HG02798 (cell line): ENCODE results near the gene MNT.

Source experiments
- ATAC-seq: cut with Tn5 transposase; IDR thresholded peaks from one replicate; pipeline ENCODE4 v1.9.1; 2021; ENCODE audit warnings: mild to moderate bottlenecking; ENCODE audit not compliant: unreplicated experiment, poor library complexity

Gene MNT

DNA sequence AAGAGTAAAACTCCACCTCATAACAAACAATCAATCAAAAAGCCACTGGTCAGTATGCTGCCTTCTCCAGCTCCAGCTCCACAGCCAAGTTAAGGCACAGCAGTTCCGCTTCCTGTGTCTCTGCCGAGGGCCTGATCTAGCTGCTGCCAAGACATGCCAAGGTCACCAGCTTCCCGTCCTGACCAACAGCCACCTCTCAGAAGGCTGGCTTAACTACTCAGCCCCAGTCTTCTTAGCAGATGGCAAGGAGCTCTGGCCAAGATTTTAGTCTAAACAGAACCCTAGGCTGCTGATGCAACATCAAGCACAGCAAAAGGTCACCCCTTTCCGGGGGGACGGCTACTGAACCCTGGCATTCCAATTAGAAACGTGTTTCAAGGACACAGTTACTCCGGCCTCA is 17.7 kb upstream of the MNT start:
- no peak for ATAC-seq

DNA sequence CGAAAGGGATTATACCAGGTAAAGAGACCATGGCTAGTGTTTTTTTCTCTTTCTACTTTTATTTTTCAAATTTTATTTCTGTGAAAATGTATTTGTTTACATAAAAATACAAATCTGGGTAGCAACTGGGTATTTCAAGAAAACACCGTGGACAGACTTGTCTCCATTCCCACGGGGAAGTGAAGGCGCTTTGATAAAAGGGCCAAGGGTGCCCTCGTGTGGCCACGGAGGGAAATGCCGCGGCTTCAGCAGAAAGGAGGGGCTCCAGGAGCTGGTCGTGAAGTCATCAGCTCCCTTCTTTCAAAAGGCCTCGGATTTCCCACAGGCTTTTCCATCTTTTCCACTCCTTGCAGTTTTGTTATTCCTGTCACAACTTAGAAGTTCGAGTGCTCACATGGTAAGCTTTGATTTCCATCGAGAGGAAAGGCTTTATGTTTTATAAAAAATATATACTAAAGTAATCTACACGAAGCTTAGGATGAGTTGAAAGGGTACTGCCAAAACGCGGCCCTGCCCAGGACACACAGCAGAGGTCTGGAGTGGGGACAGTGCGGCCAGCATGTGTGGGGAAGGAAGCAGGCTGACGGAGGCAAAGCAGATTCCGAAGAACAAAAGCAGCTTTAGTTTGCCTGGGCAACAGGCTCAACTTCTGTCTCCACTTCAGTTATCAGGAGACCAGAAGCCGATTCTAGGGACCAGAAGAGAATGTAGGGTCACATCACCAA is 15.3 kb upstream of the MNT start:
- ATAC-seq: no peak

- ATAC-seq: no peak
Observed at GRCh38 chr17:2415081-2415480, 14.2 kb upstream of the MNT start.

- ATAC-seq: no peak
Observed at GRCh38 chr17:2414446-2415064, 13.7 kb upstream of the MNT start.

DNA sequence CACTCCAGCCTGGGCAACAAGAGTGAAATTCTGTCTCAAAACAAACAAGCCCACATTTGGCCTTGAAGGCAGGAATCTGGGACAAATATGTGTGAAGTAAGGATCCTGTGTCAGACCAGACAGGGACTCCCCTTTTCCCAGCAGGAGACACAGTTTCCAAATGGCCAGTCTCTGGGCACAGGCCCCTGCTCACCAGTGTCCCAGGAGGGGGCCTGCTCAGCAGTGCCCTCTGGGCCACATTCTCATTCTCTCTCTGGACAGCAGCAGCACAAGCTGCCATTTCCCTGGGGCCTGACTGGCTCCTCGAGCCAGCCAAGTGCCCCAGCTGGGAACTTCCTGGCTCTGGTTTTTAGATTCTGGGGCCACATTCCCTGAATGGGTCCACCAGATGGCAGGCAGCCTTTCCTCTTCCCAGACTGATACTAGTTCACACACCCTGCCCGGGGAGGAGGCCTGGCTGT is 11.7 kb upstream of the MNT start:
- ATAC-seq: no peak

DNA sequence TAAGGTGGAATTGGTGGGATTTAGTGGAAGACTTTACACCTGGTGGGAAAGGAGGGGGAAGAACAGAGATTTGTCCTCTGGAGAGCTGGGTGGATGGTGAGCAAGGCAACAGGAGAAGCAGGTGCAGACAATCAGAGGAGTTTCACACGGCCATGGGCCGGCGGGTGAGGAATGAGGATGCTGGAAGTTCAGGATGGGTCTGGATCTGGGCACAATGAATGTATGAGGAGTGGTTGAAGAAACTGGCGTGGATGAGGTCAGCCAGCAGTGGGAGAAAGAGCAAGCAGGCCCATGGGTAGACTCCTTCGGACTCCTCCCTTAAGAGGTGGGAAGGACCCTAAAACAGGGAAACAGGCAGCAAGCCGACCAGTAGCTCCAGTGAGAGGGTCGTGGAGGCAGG is 10.1 kb upstream of the MNT start:
- ATAC-seq: no peak

- no peak for ATAC-seq
Observed at GRCh38 chr17:2406903-2407790, 6.3 kb upstream of the MNT start.

DNA sequence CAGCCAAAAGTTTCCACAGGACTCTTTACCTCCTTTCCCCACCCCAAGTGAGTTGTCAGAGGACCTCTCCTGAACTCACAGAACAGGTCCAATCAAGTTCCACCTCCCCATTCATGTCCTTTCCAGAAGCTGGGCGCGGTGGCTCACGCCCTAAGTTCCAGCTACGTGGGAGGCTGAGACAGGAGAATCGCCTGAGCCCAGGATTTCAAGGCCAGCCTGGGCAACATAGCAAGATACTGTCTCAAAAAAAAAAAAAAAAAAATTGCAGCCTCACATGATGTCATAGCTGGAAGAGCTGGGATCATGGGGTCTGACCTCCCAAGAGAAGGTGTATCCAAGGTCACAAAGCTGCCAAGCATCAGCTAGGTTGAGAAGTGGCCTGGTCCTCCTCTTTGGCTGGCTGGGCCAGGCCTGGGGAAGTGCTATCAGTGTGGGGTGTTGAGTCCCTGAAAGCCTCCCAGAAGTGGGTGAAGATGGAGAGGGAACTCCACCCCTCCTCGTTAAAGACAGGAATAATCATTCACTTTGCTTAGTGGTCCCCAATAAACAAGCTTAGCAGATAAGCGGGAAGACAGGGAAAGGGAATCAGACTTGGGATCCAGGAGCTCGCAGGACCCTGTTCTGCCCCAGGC is 5.5 kb upstream of the MNT start:
- no peak for ATAC-seq

DNA sequence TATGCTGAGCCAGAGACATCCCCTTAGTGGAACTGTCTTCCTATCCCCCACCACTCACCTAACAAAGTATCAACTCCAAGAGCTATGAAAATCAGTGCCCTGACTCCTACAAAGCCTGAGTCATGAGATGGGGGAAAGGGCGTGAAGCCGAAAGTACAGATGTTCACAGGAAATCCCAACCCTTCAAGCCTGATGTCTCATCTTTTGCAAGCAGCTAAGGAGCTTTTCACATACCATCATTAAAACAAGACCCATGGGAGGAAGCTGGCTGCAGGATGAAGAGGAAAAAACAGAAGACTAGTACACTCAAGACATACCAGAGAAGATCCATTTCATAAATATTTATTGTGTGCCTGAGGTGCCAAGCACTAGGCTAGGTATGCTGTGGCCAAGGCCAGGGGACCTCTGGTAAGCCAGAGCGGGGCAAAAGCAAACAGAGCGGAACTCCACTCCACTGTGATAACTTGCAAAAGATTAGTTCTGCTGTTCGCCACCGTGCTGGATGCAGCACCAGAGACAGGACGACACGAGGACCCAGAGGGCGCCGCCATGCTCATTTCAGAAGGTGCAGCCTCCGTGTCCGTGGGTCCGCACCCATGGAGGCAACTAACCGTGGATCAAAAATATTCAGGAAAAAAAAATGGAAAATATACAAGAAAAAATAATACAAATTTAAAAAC is 4.5 kb upstream of the MNT start:
- ATAC-seq: no peak

GRCh38 chr17:2403044-2403443 is 2.2 kb upstream of the MNT start:
- ATAC-seq: no peak

DNA sequence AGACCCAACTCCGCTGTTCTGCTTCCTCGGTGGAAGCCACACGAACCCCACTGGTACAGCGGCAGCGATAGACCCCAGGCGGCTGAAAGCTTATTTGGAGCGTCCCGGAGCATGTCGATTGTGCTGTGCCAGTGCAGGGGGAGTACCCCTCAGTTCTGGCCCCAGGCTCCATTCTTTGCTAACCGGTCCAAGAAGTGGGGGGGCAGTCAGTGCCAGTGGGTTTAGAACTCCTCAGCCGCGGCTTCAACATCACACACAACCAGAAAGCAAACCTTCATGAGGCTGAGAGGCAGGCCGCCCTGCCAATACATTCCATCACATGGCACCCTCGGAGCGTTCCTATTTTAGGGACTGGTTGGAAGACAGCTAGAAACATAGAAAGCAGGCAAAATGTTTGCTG is 1.7 kb upstream of the MNT start:
- ATAC-seq: no peak

DNA sequence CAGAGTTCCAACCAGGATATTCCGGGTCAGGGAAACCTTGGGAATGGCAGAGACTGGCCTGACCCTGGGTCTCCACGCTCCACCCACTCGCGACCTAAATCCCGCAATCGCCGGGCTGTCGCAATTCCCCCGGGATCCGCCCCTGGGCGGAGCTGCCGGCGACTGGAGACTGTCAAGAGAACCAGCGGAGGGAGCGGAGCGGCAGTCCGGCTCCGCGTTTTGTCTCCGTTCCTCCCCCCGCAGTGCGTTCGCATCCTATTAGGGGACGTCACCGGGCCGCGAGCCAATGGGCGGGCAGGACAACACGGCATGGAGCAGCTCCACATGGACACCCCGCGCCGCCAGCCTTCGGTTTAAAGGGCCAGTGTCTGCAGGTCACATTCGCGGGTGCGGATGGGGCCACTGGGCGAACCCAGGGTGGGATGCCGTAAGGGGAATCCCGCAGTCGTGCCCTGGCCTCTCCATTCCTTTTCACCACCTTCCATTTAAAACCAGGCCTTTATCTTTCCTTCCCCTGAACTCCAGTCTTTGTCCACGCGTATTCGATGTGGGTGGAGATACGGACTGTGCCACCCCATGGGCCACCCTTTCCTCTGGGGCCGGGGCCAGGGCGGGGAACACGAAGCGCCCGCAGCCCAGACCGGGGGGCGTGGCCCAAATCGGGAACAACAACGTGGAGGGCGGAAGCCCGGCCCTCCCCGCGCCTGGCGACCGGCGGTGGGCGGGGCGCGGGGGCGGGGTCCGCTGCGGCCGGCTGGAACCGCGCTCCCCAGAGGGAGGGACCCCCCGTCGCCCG is 764 bp upstream of the MNT start:
- ATAC-seq: peak; percentile 61

DNA sequence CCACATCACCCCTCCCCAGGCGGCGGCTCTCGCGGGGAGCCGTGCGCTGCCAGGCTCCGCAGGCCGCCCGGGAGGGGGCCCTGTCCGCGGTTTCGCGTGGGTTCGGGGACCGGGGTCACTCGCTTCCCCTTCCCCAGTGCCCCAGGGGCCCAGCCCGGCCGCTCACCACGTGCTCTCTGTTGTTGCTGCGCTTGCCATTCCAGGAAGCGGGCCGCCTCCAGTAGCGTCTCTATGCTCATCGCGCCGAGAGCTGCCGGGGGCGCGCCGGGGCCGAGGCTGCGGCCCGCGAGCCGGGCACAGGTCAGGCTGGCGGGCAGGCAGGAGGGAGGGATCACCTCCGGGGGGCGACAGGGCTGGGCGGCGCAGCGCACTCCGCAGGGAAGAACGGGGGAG is 390 bp downstream of the MNT start:
- no peak for ATAC-seq

GRCh38 chr17:2399572-2400473 is 1.0 kb downstream of the MNT start:
- ATAC-seq: peak; percentile 49

DNA sequence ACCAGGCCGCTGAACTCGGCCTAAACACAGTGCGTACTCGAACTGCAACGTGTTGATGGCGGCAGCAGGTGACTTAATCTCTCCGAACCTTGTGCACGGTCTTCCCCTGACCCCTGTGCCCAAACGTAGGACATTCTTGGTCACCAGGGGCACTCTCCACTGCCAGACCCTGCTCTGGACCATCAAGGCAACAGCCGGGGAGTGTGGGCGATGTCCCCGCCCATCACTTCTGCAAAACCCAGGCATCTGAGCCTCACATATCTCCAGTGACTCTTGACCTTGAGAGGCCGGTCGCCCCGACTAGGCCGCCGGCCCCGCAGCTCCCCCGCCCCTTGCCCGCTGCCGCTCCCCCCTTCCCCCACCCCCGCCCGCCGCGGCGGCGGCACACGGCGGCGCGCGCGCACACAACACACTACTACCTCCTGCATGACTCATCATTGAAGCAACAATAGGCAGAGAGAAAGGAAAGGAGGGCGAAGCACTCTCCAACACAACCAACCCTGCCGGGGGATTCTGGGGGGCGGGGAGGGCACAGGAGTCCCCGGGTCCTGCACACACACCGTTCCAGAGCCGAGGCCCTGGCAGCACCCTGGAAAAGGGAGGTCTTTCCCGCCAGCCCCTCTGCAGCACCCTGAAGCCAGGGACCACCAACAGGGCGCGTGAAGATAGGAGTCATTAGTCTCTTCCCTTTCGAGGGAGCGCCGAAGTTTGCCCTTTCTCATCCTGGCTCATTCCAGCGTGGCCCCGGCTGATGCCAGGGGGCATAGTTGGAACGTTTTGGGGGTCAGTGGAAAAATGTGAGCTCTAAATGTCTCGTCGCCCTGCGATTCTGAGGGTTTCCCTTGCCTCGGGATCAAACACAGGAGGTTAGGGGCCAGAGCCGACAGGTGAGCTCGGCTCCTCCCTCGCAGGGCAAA is 1.9 kb downstream of the MNT start:
- ATAC-seq: no peak

DNA sequence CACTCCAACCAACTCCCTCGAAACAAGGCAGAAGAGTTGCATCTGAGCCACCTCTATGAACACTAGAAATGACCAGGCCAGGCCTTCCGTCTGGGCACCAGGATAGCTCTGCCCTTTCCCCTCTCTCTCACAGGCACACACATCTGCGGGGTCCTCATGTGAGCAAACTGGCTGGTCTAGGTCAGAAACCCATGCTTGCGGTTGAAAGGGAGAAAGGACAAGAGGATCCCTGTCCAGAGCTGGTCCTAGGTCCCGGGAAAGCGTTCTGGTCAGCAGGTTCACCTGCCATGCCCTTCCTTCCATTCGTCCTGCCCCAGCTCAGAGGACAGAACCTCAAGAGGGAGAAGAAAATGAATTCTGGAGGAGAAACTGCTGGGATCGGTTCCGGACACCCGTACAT is 2.7 kb downstream of the MNT start:
- ATAC-seq: no peak
